IMR-90 (cell line): ENCODE measurements around the gene CYP46A1. TPM values are rescaled to one million over a fixed set of nuclear protein-coding genes. Genes with fewer than 3 reads are reported as not detected.
"Not testable (repeated sequence)": the region's sequence is repeated elsewhere in the genome, so short reads cannot be mapped to it uniquely, and the experiment has no call there.

Experiments used
- ATAC-seq: fragments of 200-7000 bp; cut with Tn5 transposase; 2 replicates; pipeline ENCODE4 v1.9.1; 2020; ENCODE audit warnings: low read depth, mild to moderate bottlenecking, moderate library complexity
- BruUV-seq: library from RNA; stranded (reverse); fragments of 400-500 nt; replicated peaks from 2 replicates; lab custom pipeline; 2021; lab: Mats Ljungman, UMichigan
- CTCF ChIA-PET: fragments of 300-600 bp; formaldehyde crosslinking; extraction: SDS; loops from one replicate; lab custom pipeline; 2021; ENCODE audit warnings: antibody characterized with exemption; lab: Yijun Ruan, JAX
- POLR2A ChIA-PET: fragments of 300-600 bp; sonication (Branson Sonifier 250); formaldehyde crosslinking; loops from one replicate; lab custom pipeline; 2022; ENCODE audit warnings: antibody characterized with exemption; ENCODE audit not compliant: unreplicated experiment; lab: Charles Lee
- DNase-seq: peaks from one replicate; pipeline ENCODE4 v3.0.0; 2013
- H2AFZ ChIP-seq: replicated peaks from 2 replicates; pipeline ENCODE3; 2013; ENCODE audit warnings: low read length, mild to moderate bottlenecking; ENCODE audit not compliant: poor library complexity
- H2AK5ac ChIP-seq: 2 replicates; pipeline ENCODE4 v1.6.1; 2013; ENCODE audit warnings: low read depth, low read length, inconsistent platforms
- H2AK9ac ChIP-seq: replicated peaks from 2 replicates; pipeline ENCODE3; 2013; ENCODE audit warnings: mild to moderate bottlenecking, low read depth, low read length, moderate library complexity; ENCODE audit not compliant: poor library complexity
- H2BK120ac ChIP-seq: 2 replicates; pipeline ENCODE4 v1.6.1; 2013; ENCODE audit warnings: low read depth, low read length, inconsistent platforms
- H2BK15ac ChIP-seq: 3 replicates; pipeline ENCODE4 v1.6.1; 2013; ENCODE audit warnings: low read depth, low read length, inconsistent platforms
- H2BK20ac ChIP-seq: 2 replicates; pipeline ENCODE4 v1.6.1; 2013; ENCODE audit warnings: low read depth, mild to moderate bottlenecking, inconsistent platforms, low read length, moderate library complexity
- H2BK5ac ChIP-seq: 2 replicates; pipeline ENCODE4 v1.6.1; 2013; ENCODE audit warnings: mild to moderate bottlenecking, low read depth, low read length, inconsistent platforms; ENCODE audit not compliant: poor library complexity, severe bottlenecking
- H3K14ac ChIP-seq: replicated peaks from 2 replicates; pipeline ENCODE4 v1.6.1; 2013; ENCODE audit warnings: low read depth, low read length, inconsistent platforms
- H3K18ac ChIP-seq: 2 replicates; pipeline ENCODE4 v1.6.1; 2013; ENCODE audit warnings: low read depth, low read length, control low read depth
- H3K23ac ChIP-seq: 2 replicates; pipeline ENCODE4 v1.6.1; 2013; ENCODE audit warnings: low read depth, low read length, inconsistent platforms
- H3K27ac ChIP-seq: 2 replicates; pipeline ENCODE4 v1.5.1; 2013; ENCODE audit warnings: mild to moderate bottlenecking, control low read depth, low read length; ENCODE audit not compliant: insufficient read depth
- H3K27me3 ChIP-seq: 2 replicates; pipeline ENCODE4 v1.6.1; 2013; ENCODE audit warnings: low read length; ENCODE audit not compliant: control insufficient read depth, insufficient read depth
- H3K36me3 ChIP-seq: 2 replicates; pipeline ENCODE4 v1.6.1; 2013; ENCODE audit warnings: low read length, mixed read lengths; ENCODE audit not compliant: control insufficient read depth, insufficient read depth
- H3K4ac ChIP-seq: 2 replicates; pipeline ENCODE4 v1.6.1; 2013; ENCODE audit warnings: low read depth, low read length, inconsistent platforms
- H3K4me1 ChIP-seq: 2 replicates; pipeline ENCODE4 v1.6.1; 2013; ENCODE audit warnings: low read length, mixed read lengths; ENCODE audit not compliant: control insufficient read depth, insufficient read depth
- H3K4me2 ChIP-seq: 2 replicates; pipeline ENCODE4 v1.6.1; 2013; ENCODE audit warnings: low read depth, mild to moderate bottlenecking, control low read depth, low read length, moderate library complexity
- H3K4me3 ChIP-seq: 2 replicates; pipeline ENCODE4 v1.5.1; 2013; ENCODE audit warnings: low read depth, mild to moderate bottlenecking, control low read depth, low read length, moderate library complexity; ENCODE audit not compliant: insufficient read depth
- H3K56ac ChIP-seq: 2 replicates; pipeline ENCODE4 v1.6.1; 2013; ENCODE audit warnings: low read length, inconsistent platforms; ENCODE audit not compliant: insufficient read depth; ENCODE audit errors: extremely low read depth
- H3K79me1 ChIP-seq, 2 experiments: 2 replicates each; pipeline ENCODE4 v1.6.1; 2013; ENCODE audit warnings: low read length in 2 of 2, inconsistent platforms in 1 of 2, low read depth in 1 of 2
- H3K9ac ChIP-seq: 2 replicates; pipeline ENCODE4 v1.6.1; 2013; ENCODE audit warnings: low read depth, low read length, control low read depth
- H3K9me1 ChIP-seq: 2 replicates; pipeline ENCODE4 v1.6.1; 2013; ENCODE audit warnings: low read length, inconsistent platforms; ENCODE audit not compliant: insufficient read depth
- H3K9me3 ChIP-seq: 2 replicates; pipeline ENCODE4 v1.6.1; 2013; ENCODE audit warnings: low read length; ENCODE audit not compliant: control insufficient read depth, insufficient read depth
- H4K20me1 ChIP-seq: 2 replicates; pipeline ENCODE4 v1.6.1; 2013; ENCODE audit warnings: low read length, inconsistent platforms; ENCODE audit not compliant: insufficient read depth
- H4K5ac ChIP-seq: 2 replicates; pipeline ENCODE4 v1.6.1; 2013; ENCODE audit warnings: mild to moderate bottlenecking, low read depth, low read length, control low read depth
- H4K8ac ChIP-seq, 2 experiments: 2 replicates each; pipeline ENCODE4 v1.6.1; 2013; ENCODE audit warnings: low read depth in 2 of 2, low read length in 2 of 2, control low read depth in 1 of 2, inconsistent platforms in 1 of 2
- H4K91ac ChIP-seq: 2 replicates; pipeline ENCODE4 v1.6.1; 2013; ENCODE audit warnings: low read depth, low read length, inconsistent platforms; ENCODE audit not compliant: insufficient read depth
- BHLHE40 ChIP-seq: fragments of 150-350 bp; IDR thresholded peaks from 2 replicates; pipeline ENCODE4 v1.6.1; 2016; ENCODE audit warnings: mild to moderate bottlenecking, low read depth, low read length
- ELK1 ChIP-seq: fragments of 150-350 bp; IDR thresholded peaks from 2 replicates; pipeline ENCODE4 v1.6.1; 2016; ENCODE audit warnings: low read depth, mild to moderate bottlenecking, low read length, moderate library complexity, borderline replicate concordance
- NFE2L2 ChIP-seq: fragments of 150-350 bp; IDR thresholded peaks from 2 replicates; pipeline ENCODE4 v1.6.1; 2016; ENCODE audit warnings: low read depth, mild to moderate bottlenecking, low read length
- RAD21 ChIP-seq: IDR thresholded peaks from 2 replicates; pipeline ENCODE4 v1.6.1; 2012; ENCODE audit warnings: low read length, improper control_type of control experiment
- RFX5 ChIP-seq: IDR thresholded peaks from 2 replicates; pipeline ENCODE4 v1.8.0; 2012; ENCODE audit warnings: low read depth, mild to moderate bottlenecking, low read length, moderate library complexity
- WGBS, 2 experiments: methylation state at CpG; one replicate each; pipeline versions ENCODE4 v1.1.5 to v1.1.7; 2013; ENCODE audit warnings: missing lambda C conversion rate in 2 of 2; ENCODE audit not compliant: insufficient read length in 1 of 2; ENCODE audit errors: extremely low coverage in 2 of 2; 5-methylcytosine and 5-hydroxymethylcytosine counted together
- dilution Hi-C: fragments of 300-500 bp; cut with HindIII; formaldehyde crosslinking; loops from one replicate; pipeline ENCODE4 v1.14.3; 2018; ENCODE audit warnings: low sequenced_read_pairs; ENCODE audit not compliant: unreplicated experiment
- in situ Hi-C: fragments of 300-500 bp; cut with MboI; formaldehyde crosslinking; loops from 3 replicates; pipeline ENCODE4 v1.14.3; 2019; ENCODE audit warnings: low sequenced_read_pairs, inconsistent platforms, mixed read lengths
- intact Hi-C: fragments of 100-400 bp; cut with micrococcal nuclease; formaldehyde crosslinking; loops from 2 replicates; pipeline ENCODE4 v1.10.0; 2022
- polyA plus RNA-seq, 3 experiments: library from polyadenylated mRNA; depleted of rRNA; stranded (reverse); fragments of >200 nt; gene quantifications; 2 replicates each; pipeline ENCODE4 v1.2.3, GENCODE V29; 2012; ENCODE audit warnings: low replicate concordance in 1 of 3
- total RNA-seq: library from RNA; depleted of rRNA; stranded (reverse); fragments of >200 nt; gene quantifications from 2 replicates; pipeline ENCODE4 v1.2.3, GENCODE V29; 2012

CYP46A1 gene
- total and polyA plus RNA-seq, 2 of the 4 experiments (the other 2 are of a cell fraction): 0.18 to 0.31 TPM

DNA sequence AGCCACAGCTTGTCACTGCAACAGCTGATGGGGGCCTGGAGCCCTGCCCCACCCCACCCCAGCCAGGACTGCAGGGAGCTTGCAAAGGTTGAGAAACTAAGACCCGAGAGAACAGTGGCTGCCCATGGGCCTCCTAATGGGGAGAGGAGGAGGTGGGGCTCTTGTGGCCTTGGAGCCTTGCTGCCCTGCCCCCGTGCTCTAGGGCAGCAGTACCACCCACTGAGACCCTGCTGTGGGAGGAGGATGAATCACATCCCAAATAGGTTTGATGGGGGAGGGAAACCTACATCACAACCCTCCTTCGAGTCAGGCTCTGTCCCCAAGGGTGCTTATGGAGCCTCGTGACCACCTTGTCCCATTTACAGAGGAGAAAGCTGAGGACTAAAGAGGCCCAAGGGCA is 23.3 kb upstream of the CYP46A1 start:
- H2BK15ac ChIP-seq: no peak overlapping the region
- peaks cover 10% of the 10 kb centered on the region; the same call in 1 of the 2 replicates for H3K9me1 ChIP-seq
- CTCF ChIA-PET: interaction anchor here (0.6 kb wide), 1 partner anchor 213 kb away, joined by 3 read pairs; no protein-coding TSS in a partner anchor
- BruUV-seq: no TSS peak
- no peak overlapping the region for H2AK9ac ChIP-seq
- H3K56ac ChIP-seq: no peak overlapping the region
- intact Hi-C loops: no loop called here
- H4K91ac ChIP-seq: no peak overlapping the region
- no peak overlapping the region for H2BK20ac ChIP-seq
- no peak overlapping the region for H2BK5ac ChIP-seq
- no peaks in the 10 kb centered on the region for H3K79me1 ChIP-seq
- dilution Hi-C loops: no loop called here
- H3K18ac ChIP-seq: no peak overlapping the region
- H3K4me3 ChIP-seq: no peak overlapping the region
- H3K27ac ChIP-seq: no peak overlapping the region
- DNase-seq (no peak), ATAC-seq (no peak)
- peak overlapping the region; percentile 26; the same call in 1 of the 2 replicates for H3K23ac ChIP-seq
- H3K14ac ChIP-seq: no peak overlapping the region
- in situ Hi-C loops: no loop called here
- no peak overlapping the region for H3K4me2 ChIP-seq
- POLR2A ChIA-PET: no interaction called here
- H4K8ac ChIP-seq: no peak overlapping the region
- no peaks in the 10 kb centered on the region for H3K9me3 ChIP-seq
- peaks cover 43% of the 10 kb centered on the region for H3K27me3 ChIP-seq
- no peaks in the 10 kb centered on the region for H4K20me1 ChIP-seq
- H3K36me3 ChIP-seq: no peaks in the 10 kb centered on the region
- TF ChIP-seq RFX5 (no peak), ELK1 (no peak), BHLHE40 (no peak), RAD21 (no peak), NFE2L2 (no peak)
- no peak overlapping the region for H2BK120ac ChIP-seq
- peak overlapping the region; percentile 51 for H2AFZ ChIP-seq
- H3K4ac ChIP-seq: no peak overlapping the region
- no CpG with 5 or more reads among the region's 4 CpGs for WGBS, 2 experiments
- H4K5ac ChIP-seq: no peak overlapping the region
- H3K9ac ChIP-seq: no peak overlapping the region
- H3K4me1 ChIP-seq: peaks cover 3% of the 10 kb centered on the region; the same call in 1 of the 2 replicates
- H2AK5ac ChIP-seq: peak overlapping the region; percentile 6; the same call in 1 of the 2 replicates

DNA sequence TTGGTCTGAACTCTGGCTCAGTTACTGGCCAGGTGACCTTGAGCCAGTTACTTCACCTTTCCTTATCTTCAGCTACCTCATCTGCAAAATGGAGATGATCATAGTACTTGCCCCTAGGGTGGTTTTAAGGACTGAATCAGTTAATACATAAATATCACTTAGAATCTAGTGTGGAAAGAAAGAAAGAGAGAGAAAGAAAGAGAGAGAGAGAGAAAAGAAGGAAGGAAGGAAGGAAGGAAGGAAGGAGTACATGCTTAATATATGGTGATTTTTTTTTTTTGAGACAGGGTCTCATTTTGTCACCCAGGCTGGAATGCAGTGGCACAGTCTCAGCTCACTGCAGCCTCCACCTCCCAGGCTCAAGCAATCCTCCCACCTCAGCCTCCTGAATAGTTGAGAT is 22.9 kb upstream of the CYP46A1 start:
- H3K9ac ChIP-seq, H3K4me2 ChIP-seq, H3K79me1 ChIP-seq, ATAC-seq, H2BK120ac ChIP-seq, POLR2A ChIA-PET, dilution Hi-C loops, H3K27ac ChIP-seq, H4K20me1 ChIP-seq, H3K18ac ChIP-seq, H2BK20ac ChIP-seq, BruUV-seq, H3K36me3 ChIP-seq, H2BK5ac ChIP-seq, H2AK5ac ChIP-seq, H3K56ac ChIP-seq, DNase-seq, H2BK15ac ChIP-seq, H2AFZ ChIP-seq, H3K23ac ChIP-seq, intact Hi-C loops, H3K4me1 ChIP-seq, H3K14ac ChIP-seq, H2AK9ac ChIP-seq, H4K5ac ChIP-seq, H4K91ac ChIP-seq, H4K8ac ChIP-seq, H3K9me3 ChIP-seq, H3K4me3 ChIP-seq, H3K4ac ChIP-seq, in situ Hi-C loops: not testable (repeated sequence)
- Histone ChIP-seq H3K9me1 (peaks cover 10% of the 10 kb centered on the region; the same call in 1 of the 2 replicates), H3K27me3 (peaks cover 43% of the 10 kb centered on the region)
- CTCF ChIA-PET: interaction anchor here (0.6 kb wide), 1 partner anchor 214 kb away, joined by 3 read pairs; no protein-coding TSS in a partner anchor
